HEK293 (cell line): ENCODE results near the gene IL1A.
"Not testable (repeated sequence)": the region's sequence is repeated elsewhere in the genome, so short reads cannot be mapped to it uniquely, and the experiment has no call there.

Source experiments
- CTCF ChIA-PET: fragments of 350-600 bp; formaldehyde crosslinking; extraction: SDS; loops from one replicate; lab custom pipeline; 2021; ENCODE audit warnings: antibody characterized with exemption; lab: Yijun Ruan, JAX
- POLR2A ChIA-PET: fragments of 300-600 bp; formaldehyde crosslinking; extraction: SDS; loops from one replicate; lab custom pipeline; 2020; ENCODE audit warnings: antibody characterized with exemption, inconsistent platforms; lab: Yijun Ruan, JAX
- H3K27ac ChIP-seq: fragments of 200-500 bp; sonication (Bioruptor generic); 2 replicates; pipeline ENCODE4 v1.5.1; 2014; ENCODE audit warnings: low read depth, low read length, control low read depth, inconsistent platforms; ENCODE audit errors: extremely low read depth
- H3K36me3 ChIP-seq, 2 experiments: fragments of 200-500 bp in 1 of 2; sonication (Bioruptor generic) in 1 of 2; 1 replicate in 1 of 2; 2 replicates in 1 of 2; pipeline ENCODE4 v1.5.1; 2014 to 2017; ENCODE audit warnings: inconsistent platforms in 2 of 2, low read length in 2 of 2; ENCODE audit not compliant: control insufficient read depth in 2 of 2, insufficient read depth in 1 of 2
- H3K4me1 ChIP-seq: fragments of 200-500 bp; sonication (Bioruptor generic); 2 replicates; pipeline ENCODE4 v1.5.1; 2014; ENCODE audit warnings: mild to moderate bottlenecking, low read length, inconsistent platforms; ENCODE audit not compliant: control insufficient read depth, insufficient read depth
- H3K4me3 ChIP-seq: 2 replicates; pipeline ENCODE4 v1.5.1; 2011; ENCODE audit warnings: low read depth, mild to moderate bottlenecking, control low read depth, low read length, moderate library complexity
- H3K9me3 ChIP-seq: fragments of 200-500 bp; sonication (Bioruptor generic); 2 replicates; pipeline ENCODE4 v1.5.1; 2014; ENCODE audit warnings: low read depth, low read length, inconsistent platforms; ENCODE audit not compliant: control insufficient read depth, insufficient read depth
- BCL11A ChIP-seq: fragments of 450-650 bp; formaldehyde crosslinking; IDR thresholded peaks from 2 replicates; pipeline ENCODE4 v1.5.1; 2016; ENCODE audit warnings: low read depth, missing biosample characterization, missing genetic modification characterization
- CTCF ChIP-seq: fragments of 450-650 bp; formaldehyde crosslinking; IDR thresholded peaks from 2 replicates; pipeline ENCODE4 v1.5.1; 2016; ENCODE audit warnings: missing biosample characterization, missing genetic modification characterization
- GLIS1 ChIP-seq: fragments of 450-650 bp; formaldehyde crosslinking; IDR thresholded peaks from 2 replicates; pipeline ENCODE4 v1.5.1; 2016; ENCODE audit warnings: missing biosample characterization, missing genetic modification characterization
- KLF1 ChIP-seq: fragments of 450-650 bp; formaldehyde crosslinking; IDR thresholded peaks from 2 replicates; pipeline ENCODE4 v1.5.1; 2016; ENCODE audit warnings: missing biosample characterization, missing genetic modification characterization
- SCRT2 ChIP-seq: fragments of 450-650 bp; formaldehyde crosslinking; IDR thresholded peaks from 2 replicates; pipeline ENCODE4 v1.5.1; 2016; ENCODE audit warnings: missing biosample characterization, missing genetic modification characterization
- WT1 ChIP-seq: fragments of 450-650 bp; formaldehyde crosslinking; IDR thresholded peaks from 2 replicates; pipeline ENCODE4 v1.5.1; 2016; ENCODE audit warnings: missing biosample characterization, missing genetic modification characterization
- ZBTB6 ChIP-seq: fragments of 450-650 bp; formaldehyde crosslinking; IDR thresholded peaks from 2 replicates; pipeline ENCODE4 v1.5.1; 2017; ENCODE audit warnings: missing biosample characterization, missing genetic modification characterization
- ZFP3 ChIP-seq: fragments of 450-650 bp; formaldehyde crosslinking; IDR thresholded peaks from 2 replicates; pipeline ENCODE4 v1.5.1; 2016; ENCODE audit warnings: low read depth, missing biosample characterization, missing genetic modification characterization
- ZFP41 ChIP-seq: fragments of 450-650 bp; formaldehyde crosslinking; IDR thresholded peaks from 2 replicates; pipeline ENCODE4 v1.5.1; 2016; ENCODE audit warnings: missing biosample characterization, missing genetic modification characterization, borderline replicate concordance
- ZNF19 ChIP-seq: fragments of 450-650 bp; formaldehyde crosslinking; IDR thresholded peaks from 2 replicates; pipeline ENCODE4; 2016; ENCODE audit warnings: missing biosample characterization, missing genetic modification characterization, low read depth
- ZNF221 ChIP-seq: fragments of 450-650 bp; formaldehyde crosslinking; IDR thresholded peaks from 2 replicates; pipeline ENCODE4 v1.5.1; 2017; ENCODE audit warnings: missing biosample characterization, missing genetic modification characterization, borderline replicate concordance
- ZNF248 ChIP-seq: fragments of 450-650 bp; formaldehyde crosslinking; IDR thresholded peaks from 2 replicates; pipeline ENCODE4 v1.5.1; 2017; ENCODE audit warnings: missing biosample characterization, missing genetic modification characterization
- ZNF549 ChIP-seq: fragments of 450-650 bp; IDR thresholded peaks from 2 replicates; pipeline ENCODE4 v1.5.1; 2018; ENCODE audit warnings: missing biosample characterization, missing genetic modification characterization, mild to moderate bottlenecking, inconsistent platforms, moderate library complexity
- ZNF624 ChIP-seq: fragments of 450-650 bp; formaldehyde crosslinking; IDR thresholded peaks from 2 replicates; pipeline ENCODE4 v1.5.1; 2017; ENCODE audit warnings: missing biosample characterization, missing genetic modification characterization
- ZNF664 ChIP-seq: fragments of 450-650 bp; formaldehyde crosslinking; IDR thresholded peaks from 2 replicates; pipeline ENCODE4 v1.5.1; 2016; ENCODE audit warnings: missing biosample characterization, missing genetic modification characterization
- ZNF670 ChIP-seq: fragments of 450-650 bp; formaldehyde crosslinking; IDR thresholded peaks from 2 replicates; pipeline ENCODE4 v1.5.1; 2016; ENCODE audit warnings: missing biosample characterization, missing genetic modification characterization, low read depth
- TF ChIP-seq, protein P1 (sequence below): fragments of 450-650 bp; formaldehyde crosslinking; IDR thresholded peaks from 2 replicates; pipeline ENCODE4 v1.5.1; 2016; ENCODE audit warnings: missing biosample characterization, missing genetic modification characterization
- TF ChIP-seq, protein P2 (sequence below): fragments of 450-650 bp; formaldehyde crosslinking; IDR thresholded peaks from 2 replicates; pipeline ENCODE4; 2016; ENCODE audit warnings: missing biosample characterization, missing genetic modification characterization

Gene IL1A

DNA sequence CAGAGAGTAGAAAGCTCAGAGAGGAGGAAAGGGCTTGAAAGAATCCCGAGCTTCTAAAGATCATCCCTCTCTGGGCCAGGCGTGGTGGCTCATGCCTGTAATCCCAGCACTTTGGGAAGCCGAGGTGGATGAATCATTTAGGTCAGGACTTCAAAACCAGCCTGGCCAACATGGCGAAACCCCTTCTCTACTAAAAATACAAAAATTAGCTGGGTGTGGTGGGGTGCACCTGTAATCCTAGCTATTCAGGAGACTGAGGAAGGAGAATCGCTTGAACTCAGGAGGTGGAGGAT is 49.3 kb upstream of the IL1A start:
- H3K4me1 ChIP-seq, POLR2A ChIA-PET, H3K36me3 ChIP-seq, H3K9me3 ChIP-seq, H3K27ac ChIP-seq, H3K4me3 ChIP-seq: not testable (repeated sequence)
- CTCF ChIA-PET, result interaction anchor here (1.0 kb wide), 1 partner anchor 51 kb away, joined by 5 read pairs; no protein-coding TSS in a partner anchor

- Histone ChIP-seq H3K4me1 (peaks cover 6% of the 10 kb centered on the region), H3K36me3 (no peaks in the 10 kb centered on the region)
- TF ChIP-seq ZBTB6 (tag by site-specific recombination) (no peak), ZNF248 (tag by site-specific recombination) (no peak), ZNF19 (no peak), ZNF221 (no peak), GLIS1 (tag by site-specific recombination) (no peak), ZFP41 (tag by site-specific recombination) (no peak)
- TF ChIP-seq, all 188 proteins: peak for 0
- H3K9me3 ChIP-seq, result no peaks in the 10 kb centered on the region
- H3K27ac ChIP-seq, result no peak overlapping the region
- no peak overlapping the region for H3K4me3 ChIP-seq
- CTCF ChIA-PET, result interaction anchor here (1.0 kb wide), 1 partner anchor 52 kb away, joined by 5 read pairs; no protein-coding TSS in a partner anchor
- POLR2A ChIA-PET, result no interaction called here
Measured at GRCh38 chr2:112832841-112833638, 48.7 kb upstream of the IL1A start.

DNA sequence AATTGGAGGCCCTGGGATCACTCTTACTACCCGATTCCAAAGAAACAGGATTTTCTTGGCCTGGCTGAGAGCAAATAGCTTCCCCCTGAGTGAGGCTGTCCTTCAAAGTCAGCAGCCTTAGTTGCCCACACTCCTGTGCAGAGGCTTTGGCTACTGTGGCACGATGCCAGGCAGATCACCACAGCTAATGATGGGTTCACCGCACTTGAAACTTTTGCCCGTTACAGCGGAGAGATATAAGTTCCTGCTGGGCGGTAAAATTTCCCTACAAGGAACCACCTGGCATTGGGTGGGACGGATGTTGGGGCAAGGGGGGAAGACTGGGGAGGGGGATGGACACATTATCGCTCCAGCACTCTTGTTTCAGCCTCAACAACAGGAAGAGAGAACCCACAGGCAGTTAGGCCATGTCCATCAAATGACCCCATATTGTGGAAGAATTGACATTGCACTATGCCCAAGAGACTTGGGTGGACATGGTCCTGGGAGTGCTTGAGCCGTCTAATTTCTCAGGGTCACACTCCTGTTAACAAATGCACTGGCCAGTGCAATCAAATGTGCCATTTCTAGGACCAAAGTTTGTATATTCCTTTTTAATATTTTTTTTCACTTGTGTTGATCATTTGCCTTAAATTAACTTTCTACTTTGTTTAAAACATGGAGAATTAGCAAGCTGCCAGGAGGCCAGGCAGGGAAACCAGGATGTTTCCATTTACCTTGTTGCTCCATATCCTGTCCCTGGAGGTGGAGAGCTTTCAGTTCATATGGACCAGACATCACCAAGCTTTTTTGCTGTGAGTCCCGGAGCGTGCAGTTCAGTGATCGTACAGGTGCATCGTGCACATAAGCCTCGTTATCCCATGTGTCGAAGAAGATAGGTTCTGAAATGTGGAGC is 47.9 kb upstream of the IL1A start:
- no peak overlapping the region for H3K27ac ChIP-seq
- H3K4me1 ChIP-seq, result peaks cover 6% of the 10 kb centered on the region
- no peak overlapping the region for H3K4me3 ChIP-seq
- POLR2A ChIA-PET, result no interaction called here
- TF ChIP-seq BCL11A (tag by site-specific recombination), result no peak
- no peak for TF ChIP-seq ZNF670 (tag by site-specific recombination)
- no peak for TF ChIP-seq ZNF664 (tag by site-specific recombination)
- TF ChIP-seq ZNF549, result no peak
- no peak for TF ChIP-seq SCRT2 (tag by site-specific recombination)
- TF ChIP-seq, protein P1, sequence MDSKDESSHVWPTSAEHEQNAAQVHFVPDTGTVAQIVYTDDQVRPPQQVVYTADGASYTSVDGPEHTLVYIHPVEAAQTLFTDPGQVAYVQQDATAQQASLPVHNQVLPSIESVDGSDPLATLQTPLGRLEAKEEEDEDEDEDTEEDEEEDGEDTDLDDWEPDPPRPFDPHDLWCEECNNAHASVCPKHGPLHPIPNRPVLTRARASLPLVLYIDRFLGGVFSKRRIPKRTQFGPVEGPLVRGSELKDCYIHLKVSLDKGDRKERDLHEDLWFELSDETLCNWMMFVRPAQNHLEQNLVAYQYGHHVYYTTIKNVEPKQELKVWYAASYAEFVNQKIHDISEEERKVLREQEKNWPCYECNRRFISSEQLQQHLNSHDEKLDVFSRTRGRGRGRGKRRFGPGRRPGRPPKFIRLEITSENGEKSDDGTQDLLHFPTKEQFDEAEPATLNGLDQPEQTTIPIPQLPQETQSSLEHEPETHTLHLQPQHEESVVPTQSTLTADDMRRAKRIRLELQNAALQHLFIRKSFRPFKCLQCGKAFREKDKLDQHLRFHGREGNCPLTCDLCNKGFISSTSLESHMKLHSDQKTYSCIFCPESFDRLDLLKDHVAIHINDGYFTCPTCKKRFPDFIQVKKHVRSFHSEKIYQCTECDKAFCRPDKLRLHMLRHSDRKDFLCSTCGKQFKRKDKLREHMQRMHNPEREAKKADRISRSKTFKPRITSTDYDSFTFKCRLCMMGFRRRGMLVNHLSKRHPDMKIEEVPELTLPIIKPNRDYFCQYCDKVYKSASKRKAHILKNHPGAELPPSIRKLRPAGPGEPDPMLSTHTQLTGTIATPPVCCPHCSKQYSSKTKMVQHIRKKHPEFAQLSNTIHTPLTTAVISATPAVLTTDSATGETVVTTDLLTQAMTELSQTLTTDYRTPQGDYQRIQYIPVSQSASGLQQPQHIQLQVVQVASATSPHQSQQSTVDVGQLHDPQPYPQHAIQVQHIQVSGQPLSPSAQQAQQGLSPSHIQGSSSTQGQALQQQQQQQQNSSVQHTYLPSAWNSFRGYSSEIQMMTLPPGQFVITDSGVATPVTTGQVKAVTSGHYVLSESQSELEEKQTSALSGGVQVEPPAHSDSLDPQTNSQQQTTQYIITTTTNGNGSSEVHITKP (tag by site-specific recombination), result no peak
- TF ChIP-seq ZFP3 (tag by site-specific recombination), result no peak
- no peak for TF ChIP-seq ZNF624 (tag by site-specific recombination)
- TF ChIP-seq CTCF (tag by site-specific recombination), result no peak
- no peak for TF ChIP-seq KLF1
- TF ChIP-seq, protein P2, sequence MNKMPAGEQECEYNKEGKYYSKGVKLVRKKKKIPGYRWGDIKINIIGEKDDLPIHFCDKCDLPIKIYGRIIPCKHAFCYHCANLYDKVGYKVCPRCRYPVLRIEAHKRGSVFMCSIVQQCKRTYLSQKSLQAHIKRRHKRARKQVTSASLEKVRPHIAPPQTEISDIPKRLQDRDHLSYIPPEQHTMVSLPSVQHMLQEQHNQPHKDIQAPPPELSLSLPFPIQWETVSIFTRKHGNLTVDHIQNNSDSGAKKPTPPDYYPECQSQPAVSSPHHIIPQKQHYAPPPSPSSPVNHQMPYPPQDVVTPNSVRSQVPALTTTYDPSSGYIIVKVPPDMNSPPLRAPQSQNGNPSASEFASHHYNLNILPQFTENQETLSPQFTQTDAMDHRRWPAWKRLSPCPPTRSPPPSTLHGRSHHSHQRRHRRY (tag by site-specific recombination), result no peak
- TF ChIP-seq WT1 (tag by site-specific recombination), result no peak
- TF ChIP-seq, all 188 proteins: peak for 0
- Histone ChIP-seq H3K9me3 (no peaks in the 10 kb centered on the region), H3K36me3 (no peaks in the 10 kb centered on the region)
- CTCF ChIA-PET, result no interaction called here
